ENCODE data around the gene TAS2R19.

Gene TAS2R19

GRCh38 chr12:10989107-10989506 is 33.3 kb downstream of the TAS2R19 start:
- DNase-seq = no peak

GRCh38 chr12:10986812-10987211 is 35.6 kb downstream of the TAS2R19 start, which contains the start of gene TAS2R50:
TAS2R50 (minus strand) TSS chr12:10986912; CDS start chr12:10986860, 52 bp downstream.
- DNase-seq = no peak

GRCh38 chr12:10982244-10982643 is 40.2 kb downstream of the TAS2R19 start:
- DNase-seq = no peak

GRCh38 chr12:10974965-10975364 is 47.5 kb downstream of the TAS2R19 start:
- no peak for DNase-seq
